ENCODE measurements around the gene HBS1L. TPM values are rescaled to one million over a fixed set of nuclear protein-coding genes. Genes with fewer than 3 reads are reported as not detected.

Gene HBS1L
- polyA plus RNA-seq, 1 of the 3 experiments (the other 2 are of a cell fraction), result 19.0 TPM

- ChIA-PET CTCF (no interaction called here), POLR2A (no interaction called here)
- 58% methylated on average over 2 of the region's 2 CpGs for WGBS (ENCODE audit: low lambda C conversion rate)
- Histone ChIP-seq H3F3A (replicated peaks; ENCODE audit: insufficient read depth) (no peaks in the 10 kb centered on the region), H3K27ac (ENCODE audit: low read depth in 2 of 2, low read length in 1 of 2) (no peak overlapping the region), H3K9me3 (no peaks in the 10 kb centered on the region), H3K4me2 (no peak overlapping the region), H3K27me3 (ENCODE audit: insufficient read depth) (no peaks in the 10 kb centered on the region), H4K20me1 (ENCODE audit: insufficient read depth) (no peaks in the 10 kb centered on the region), H3K4me3 (ENCODE audit: low read depth in 2 of 2, low read length in 1 of 2) (no peak overlapping the region), H3K9ac (no peak overlapping the region), H2AFZ (ENCODE audit: low read depth) (no peak overlapping the region), H3K4me1 (ENCODE audit: control insufficient read depth in 1 of 2, insufficient read depth in 2 of 2, low read depth in 1 of 2, low read length in 1 of 2) (no peaks in the 10 kb centered on the region), H3K79me2 (ENCODE audit: insufficient read depth) (no peaks in the 10 kb centered on the region), H3K9me2 (no peaks in the 10 kb centered on the region), H3K36me3 (replicated peaks in 1 of 2; ENCODE audit: control insufficient read depth in 1 of 2, insufficient read depth in 2 of 2, low read length in 1 of 2) (no peaks in the 10 kb centered on the region)
- TF ChIP-seq MAX (IDR thresholded peaks at IDR 0.05; ENCODE audit: low read depth) (no peak), POLR2AphosphoS5 (IDR thresholded peaks at IDR 0.05; ENCODE audit: low read depth, low read length) (no peak), TCF12 (IDR thresholded peaks at IDR 0.05) (no peak), SMC3 (IDR thresholded peaks at IDR 0.05; ENCODE audit: low read depth, low read length) (no peak), MEF2A (IDR thresholded peaks at IDR 0.05; ENCODE audit: borderline replicate concordance, low read depth) (no peak), PBX3 (IDR thresholded peaks at IDR 0.05) (no peak), EP300 (IDR thresholded peaks at IDR 0.05; ENCODE audit: borderline replicate concordance in 1 of 2, low read depth in 1 of 2, low read length in 1 of 2) (no peak)
- TF ChIP-seq, protein P1, sequence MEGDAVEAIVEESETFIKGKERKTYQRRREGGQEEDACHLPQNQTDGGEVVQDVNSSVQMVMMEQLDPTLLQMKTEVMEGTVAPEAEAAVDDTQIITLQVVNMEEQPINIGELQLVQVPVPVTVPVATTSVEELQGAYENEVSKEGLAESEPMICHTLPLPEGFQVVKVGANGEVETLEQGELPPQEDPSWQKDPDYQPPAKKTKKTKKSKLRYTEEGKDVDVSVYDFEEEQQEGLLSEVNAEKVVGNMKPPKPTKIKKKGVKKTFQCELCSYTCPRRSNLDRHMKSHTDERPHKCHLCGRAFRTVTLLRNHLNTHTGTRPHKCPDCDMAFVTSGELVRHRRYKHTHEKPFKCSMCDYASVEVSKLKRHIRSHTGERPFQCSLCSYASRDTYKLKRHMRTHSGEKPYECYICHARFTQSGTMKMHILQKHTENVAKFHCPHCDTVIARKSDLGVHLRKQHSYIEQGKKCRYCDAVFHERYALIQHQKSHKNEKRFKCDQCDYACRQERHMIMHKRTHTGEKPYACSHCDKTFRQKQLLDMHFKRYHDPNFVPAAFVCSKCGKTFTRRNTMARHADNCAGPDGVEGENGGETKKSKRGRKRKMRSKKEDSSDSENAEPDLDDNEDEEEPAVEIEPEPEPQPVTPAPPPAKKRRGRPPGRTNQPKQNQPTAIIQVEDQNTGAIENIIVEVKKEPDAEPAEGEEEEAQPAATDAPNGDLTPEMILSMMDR (IDR thresholded peaks at IDR 0.05), result no peak
- TF ChIP-seq, protein P2, sequence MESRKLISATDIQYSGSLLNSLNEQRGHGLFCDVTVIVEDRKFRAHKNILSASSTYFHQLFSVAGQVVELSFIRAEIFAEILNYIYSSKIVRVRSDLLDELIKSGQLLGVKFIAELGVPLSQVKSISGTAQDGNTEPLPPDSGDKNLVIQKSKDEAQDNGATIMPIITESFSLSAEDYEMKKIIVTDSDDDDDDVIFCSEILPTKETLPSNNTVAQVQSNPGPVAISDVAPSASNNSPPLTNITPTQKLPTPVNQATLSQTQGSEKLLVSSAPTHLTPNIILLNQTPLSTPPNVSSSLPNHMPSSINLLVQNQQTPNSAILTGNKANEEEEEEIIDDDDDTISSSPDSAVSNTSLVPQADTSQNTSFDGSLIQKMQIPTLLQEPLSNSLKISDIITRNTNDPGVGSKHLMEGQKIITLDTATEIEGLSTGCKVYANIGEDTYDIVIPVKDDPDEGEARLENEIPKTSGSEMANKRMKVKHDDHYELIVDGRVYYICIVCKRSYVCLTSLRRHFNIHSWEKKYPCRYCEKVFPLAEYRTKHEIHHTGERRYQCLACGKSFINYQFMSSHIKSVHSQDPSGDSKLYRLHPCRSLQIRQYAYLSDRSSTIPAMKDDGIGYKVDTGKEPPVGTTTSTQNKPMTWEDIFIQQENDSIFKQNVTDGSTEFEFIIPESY (IDR thresholded peaks at IDR 0.05; ENCODE audit: borderline replicate concordance, low read depth), result no peak
- DNase-seq, result no peak
These were observed 13.3 kb upstream of the HBS1L start for GRCh38 chr6:135067911-135068310.

- no peaks in the 10 kb centered on the region for H3K9me2 ChIP-seq
- no peak overlapping the region for H3K4me3 ChIP-seq (ENCODE audit: low read depth in 2 of 2, low read length in 1 of 2)
- no peak overlapping the region for H3K9ac ChIP-seq
- TF ChIP-seq MXI1 (IDR thresholded peaks at IDR 0.05; ENCODE audit: low read depth, low read length), result no peak
- no peak for TF ChIP-seq PBX3 (IDR thresholded peaks at IDR 0.05)
- TF ChIP-seq FOSL2 (IDR thresholded peaks at IDR 0.05; ENCODE audit: borderline replicate concordance, low read depth), result no peak
- no peak for DNase-seq
- POLR2A ChIA-PET, result no interaction called here
- no peaks in the 10 kb centered on the region for H3K79me2 ChIP-seq (ENCODE audit: insufficient read depth)
- H3K9me3 ChIP-seq, result no peaks in the 10 kb centered on the region
- no peaks in the 10 kb centered on the region for H3K36me3 ChIP-seq (replicated peaks in 1 of 2; ENCODE audit: control insufficient read depth in 1 of 2, insufficient read depth in 2 of 2, low read length in 1 of 2)
- WGBS (ENCODE audit: low lambda C conversion rate), result 39% methylated on average over 3 of the region's 3 CpGs
- H3K4me1 ChIP-seq (ENCODE audit: control insufficient read depth in 1 of 2, insufficient read depth in 2 of 2, low read depth in 1 of 2, low read length in 1 of 2), result no peaks in the 10 kb centered on the region
- H3F3A ChIP-seq (replicated peaks; ENCODE audit: insufficient read depth), result no peaks in the 10 kb centered on the region
- CTCF ChIA-PET, result no interaction called here
- H3K27ac ChIP-seq (ENCODE audit: low read depth in 2 of 2, low read length in 1 of 2), result no peak overlapping the region
- H3K27me3 ChIP-seq (ENCODE audit: insufficient read depth), result no peaks in the 10 kb centered on the region
- H4K20me1 ChIP-seq (ENCODE audit: insufficient read depth), result no peaks in the 10 kb centered on the region
- H2AFZ ChIP-seq (ENCODE audit: low read depth), result no peak overlapping the region; the same call in 1 of the 2 replicates
- no peak overlapping the region for H3K4me2 ChIP-seq
These were observed 12.2 kb upstream of the HBS1L start for GRCh38 chr6:135066806-135067205.
